BE2C (cell line): ENCODE results near the gene MMP25.
"Not testable (repeated sequence)": the region's sequence is repeated elsewhere in the genome, so short reads cannot be mapped to it uniquely, and the experiment has no call there.

Experiments used
- DNase-seq: peaks from one replicate; pipeline ENCODE4 v3.0.0-alpha.2; 2020
- H3K27me3 ChIP-seq: fragments of 250-450 bp; sonication (Bioruptor Pico); 2 replicates; pipeline ENCODE4 v1.5.1; 2020; ENCODE audit warnings: mild to moderate bottlenecking
- H3K36me3 ChIP-seq: fragments of 250-450 bp; sonication (Bioruptor Pico); 2 replicates; pipeline ENCODE4 v1.5.1; 2020; ENCODE audit warnings: mild to moderate bottlenecking
- H3K4me1 ChIP-seq: fragments of 250-450 bp; sonication (Bioruptor Pico); 2 replicates; pipeline ENCODE4 v1.5.1; 2020
- H3K4me3 ChIP-seq: 2 replicates; pipeline ENCODE4 v1.5.1; 2011; ENCODE audit warnings: low read depth, low read length
- H3K9me3 ChIP-seq: fragments of 250-450 bp; sonication (Bioruptor Pico); 2 replicates; pipeline ENCODE4 v1.5.1; 2020
- TF ChIP-seq, protein P1 (sequence below): IDR thresholded peaks from 2 replicates; pipeline ENCODE4 v1.5.1; 2012; ENCODE audit warnings: mild to moderate bottlenecking, low read depth, low read length

MMP25 gene

DNA sequence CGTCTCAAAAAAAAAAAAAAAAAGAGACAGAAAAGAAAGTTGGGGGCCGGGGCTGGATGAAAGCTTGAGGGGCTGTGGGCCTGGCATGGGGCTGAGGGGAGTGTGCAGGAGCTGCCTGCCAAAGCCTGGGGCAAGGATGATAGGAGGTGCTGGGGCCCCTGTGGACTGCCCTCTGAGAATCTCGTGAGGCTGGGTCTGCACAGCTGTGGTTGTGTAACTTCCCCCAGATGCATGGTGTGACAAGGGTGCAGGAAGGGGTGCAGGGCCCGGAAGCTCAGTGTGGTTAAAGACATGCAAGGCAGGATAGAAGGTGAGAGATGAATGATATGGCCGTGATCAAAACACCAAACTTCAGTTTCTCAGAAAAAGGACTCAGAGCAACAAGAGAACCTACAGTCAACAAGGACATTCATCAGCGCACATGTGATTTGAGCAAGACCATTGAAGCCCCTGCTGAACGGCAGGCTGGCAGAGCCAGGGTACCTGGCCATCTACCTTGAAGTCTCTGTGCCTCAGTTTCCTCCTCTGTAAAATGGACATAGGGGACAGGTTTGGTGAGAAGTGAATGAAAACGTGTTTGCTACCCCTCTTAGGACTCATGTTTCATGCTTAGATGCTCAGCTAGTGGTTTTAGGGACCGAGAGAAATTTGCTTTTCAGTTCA lies 28.6 kb downstream of the MMP25 start:
- Histone ChIP-seq H3K4me3 (no peak overlapping the region), H3K36me3 (no peaks in the 10 kb centered on the region), H3K4me1 (no peaks in the 10 kb centered on the region), H3K9me3 (no peaks in the 10 kb centered on the region), H3K27me3 (peaks cover 35% of the 10 kb centered on the region)
- DNase-seq, result no peak
- TF ChIP-seq, protein P1, sequence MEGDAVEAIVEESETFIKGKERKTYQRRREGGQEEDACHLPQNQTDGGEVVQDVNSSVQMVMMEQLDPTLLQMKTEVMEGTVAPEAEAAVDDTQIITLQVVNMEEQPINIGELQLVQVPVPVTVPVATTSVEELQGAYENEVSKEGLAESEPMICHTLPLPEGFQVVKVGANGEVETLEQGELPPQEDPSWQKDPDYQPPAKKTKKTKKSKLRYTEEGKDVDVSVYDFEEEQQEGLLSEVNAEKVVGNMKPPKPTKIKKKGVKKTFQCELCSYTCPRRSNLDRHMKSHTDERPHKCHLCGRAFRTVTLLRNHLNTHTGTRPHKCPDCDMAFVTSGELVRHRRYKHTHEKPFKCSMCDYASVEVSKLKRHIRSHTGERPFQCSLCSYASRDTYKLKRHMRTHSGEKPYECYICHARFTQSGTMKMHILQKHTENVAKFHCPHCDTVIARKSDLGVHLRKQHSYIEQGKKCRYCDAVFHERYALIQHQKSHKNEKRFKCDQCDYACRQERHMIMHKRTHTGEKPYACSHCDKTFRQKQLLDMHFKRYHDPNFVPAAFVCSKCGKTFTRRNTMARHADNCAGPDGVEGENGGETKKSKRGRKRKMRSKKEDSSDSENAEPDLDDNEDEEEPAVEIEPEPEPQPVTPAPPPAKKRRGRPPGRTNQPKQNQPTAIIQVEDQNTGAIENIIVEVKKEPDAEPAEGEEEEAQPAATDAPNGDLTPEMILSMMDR, result no peak

DNA sequence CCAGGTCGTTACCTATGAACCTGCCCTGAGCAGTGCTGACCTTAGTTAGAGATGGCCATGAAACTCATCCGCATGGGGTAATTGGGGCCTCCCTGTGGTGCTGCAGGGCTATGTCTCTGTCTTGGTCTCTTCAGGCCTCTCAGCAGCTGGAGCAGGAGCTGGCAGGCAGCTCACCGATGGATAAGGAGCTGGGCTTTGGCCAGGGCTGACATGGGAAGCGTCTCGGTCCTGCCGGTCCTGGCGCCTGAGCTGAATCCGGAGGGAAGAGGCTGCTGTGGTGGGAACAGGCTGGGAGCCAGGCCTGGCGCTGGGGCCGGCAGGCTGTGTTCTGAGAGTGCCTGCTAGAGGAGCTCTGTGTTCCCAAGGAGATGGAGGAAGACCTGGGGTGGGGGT lies 29.2 kb downstream of the MMP25 start:
- Histone ChIP-seq H3K4me3 (no peak overlapping the region), H3K36me3 (no peaks in the 10 kb centered on the region), H3K9me3 (no peaks in the 10 kb centered on the region), H3K27me3 (peaks cover 41% of the 10 kb centered on the region), H3K4me1 (no peaks in the 10 kb centered on the region)
- DNase-seq, result no peak
- TF ChIP-seq, protein P1, result no peak

DNA sequence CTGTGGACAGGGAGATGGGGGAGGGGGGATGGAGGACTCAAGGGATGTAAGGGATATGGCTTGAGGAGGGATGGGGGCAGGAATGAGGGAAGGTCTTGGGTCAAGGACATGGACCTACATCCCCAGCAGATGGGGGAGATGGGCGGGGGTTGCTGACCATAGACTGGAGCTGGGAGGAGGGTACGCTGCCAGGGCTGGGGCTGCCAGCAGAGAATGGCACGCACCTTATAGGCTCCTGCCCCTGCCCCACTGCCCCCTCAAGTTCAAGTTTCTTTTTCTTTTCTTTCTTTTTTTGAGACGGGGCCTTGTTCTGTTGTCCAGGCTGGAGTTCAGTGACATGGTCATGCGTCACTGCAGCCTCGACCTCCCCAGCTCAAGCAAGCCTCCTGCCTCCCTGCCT lies 29.6 kb downstream of the MMP25 start:
- not testable (repeated sequence) for H3K4me3 ChIP-seq, H3K36me3 ChIP-seq, H3K4me1 ChIP-seq, DNase-seq, H3K9me3 ChIP-seq
- peaks cover 45% of the 10 kb centered on the region for H3K27me3 ChIP-seq

DNA sequence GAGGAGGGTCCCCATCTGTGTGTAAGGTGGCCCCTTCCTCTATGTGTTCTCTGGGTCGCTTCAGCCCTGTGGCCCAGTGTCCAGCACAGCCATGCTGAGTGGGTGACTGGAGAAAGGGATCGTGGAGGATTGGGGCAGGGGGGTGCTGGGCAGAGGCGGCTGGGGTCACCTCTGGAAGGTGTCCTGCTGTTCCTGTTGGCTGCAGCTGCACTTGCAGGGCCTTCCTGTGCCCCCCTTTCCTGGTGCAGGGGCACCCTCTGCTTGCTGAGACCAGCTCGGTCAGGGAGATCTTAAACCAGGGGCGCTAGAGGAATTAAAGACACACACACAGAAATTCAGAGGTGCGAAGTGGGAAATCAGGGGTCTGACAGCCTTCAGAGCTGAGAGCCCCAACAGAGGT lies 30.2 kb downstream of the MMP25 start:
- no peak for DNase-seq
- H3K36me3 ChIP-seq, result no peaks in the 10 kb centered on the region
- TF ChIP-seq, protein P1, result no peak
- H3K4me1 ChIP-seq, result no peaks in the 10 kb centered on the region
- H3K4me3 ChIP-seq, result no peak overlapping the region
- peaks cover 50% of the 10 kb centered on the region for H3K27me3 ChIP-seq
- H3K9me3 ChIP-seq, result no peaks in the 10 kb centered on the region

DNA sequence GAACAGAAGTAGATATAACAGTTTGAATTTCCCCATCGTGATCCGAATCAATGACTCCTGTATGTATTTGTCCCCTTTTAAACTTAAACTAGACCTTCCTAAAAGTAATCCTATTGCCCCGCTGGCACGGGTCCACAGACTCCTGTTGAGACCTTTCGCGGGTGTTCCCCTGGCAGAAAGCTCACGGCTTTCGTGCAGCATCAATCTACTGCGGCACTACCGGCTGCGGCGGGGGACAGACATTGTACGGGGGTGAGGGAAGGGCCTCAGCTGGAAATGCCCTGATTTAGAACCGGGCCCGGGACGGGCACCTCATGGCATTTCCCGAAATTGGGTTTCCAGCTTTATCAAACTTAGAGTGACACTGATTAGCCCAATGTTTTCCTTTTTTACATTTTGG lies 33.7 kb downstream of the MMP25 start:
- TF ChIP-seq, protein P1, result no peak
- Histone ChIP-seq H3K4me3 (no peak overlapping the region), H3K36me3 (no peaks in the 10 kb centered on the region), H3K4me1 (no peaks in the 10 kb centered on the region), H3K9me3 (no peaks in the 10 kb centered on the region), H3K27me3 (peaks cover 49% of the 10 kb centered on the region)
- no peak for DNase-seq

DNA sequence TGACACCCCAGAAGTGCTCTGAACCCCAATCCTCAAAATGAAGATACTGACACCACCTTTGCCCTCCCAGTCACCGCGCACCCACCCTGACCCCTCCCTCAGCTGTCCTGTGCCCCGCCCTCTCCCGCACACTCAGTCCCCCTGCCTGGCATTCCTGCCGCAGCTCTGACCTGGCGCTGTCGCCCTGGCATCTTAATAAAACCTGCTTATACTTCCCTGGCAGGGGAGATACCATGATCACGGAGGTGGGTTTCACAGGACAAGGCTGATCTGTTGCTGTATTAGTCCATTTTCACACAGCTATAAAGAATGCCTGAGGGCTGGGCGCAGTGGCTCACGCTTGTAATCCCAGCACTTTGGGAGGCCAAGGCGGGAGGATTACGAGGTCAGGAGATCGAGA lies 35.6 kb downstream of the MMP25 start:
- DNase-seq, H3K4me3 ChIP-seq, H3K36me3 ChIP-seq, H3K9me3 ChIP-seq, H3K4me1 ChIP-seq: not testable (repeated sequence)
- H3K27me3 ChIP-seq, result peaks cover 38% of the 10 kb centered on the region

DNA sequence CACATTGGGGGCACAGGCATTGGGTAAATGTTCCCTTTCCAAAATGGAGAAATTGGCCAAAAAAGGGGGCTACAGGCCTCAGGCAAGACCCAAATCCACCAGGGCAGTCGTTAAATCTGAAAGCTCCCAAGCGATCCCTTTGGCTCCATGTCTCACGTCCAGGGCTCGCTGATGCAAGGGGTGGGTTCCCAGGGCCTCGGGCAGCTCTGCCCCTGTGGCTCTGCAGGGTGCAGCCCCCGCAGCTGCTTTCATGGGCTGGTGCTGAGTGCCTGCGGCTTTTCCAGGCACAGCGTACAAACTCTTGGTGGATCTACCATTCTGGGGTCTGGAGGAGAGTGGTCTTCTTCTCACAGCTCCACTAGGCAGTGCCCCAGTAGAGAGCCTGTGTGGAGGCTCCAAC lies 37.0 kb downstream of the MMP25 start:
- H3K4me1 ChIP-seq, H3K4me3 ChIP-seq, H3K9me3 ChIP-seq, H3K36me3 ChIP-seq, DNase-seq: not testable (repeated sequence)
- H3K27me3 ChIP-seq, result peaks cover 30% of the 10 kb centered on the region

DNA sequence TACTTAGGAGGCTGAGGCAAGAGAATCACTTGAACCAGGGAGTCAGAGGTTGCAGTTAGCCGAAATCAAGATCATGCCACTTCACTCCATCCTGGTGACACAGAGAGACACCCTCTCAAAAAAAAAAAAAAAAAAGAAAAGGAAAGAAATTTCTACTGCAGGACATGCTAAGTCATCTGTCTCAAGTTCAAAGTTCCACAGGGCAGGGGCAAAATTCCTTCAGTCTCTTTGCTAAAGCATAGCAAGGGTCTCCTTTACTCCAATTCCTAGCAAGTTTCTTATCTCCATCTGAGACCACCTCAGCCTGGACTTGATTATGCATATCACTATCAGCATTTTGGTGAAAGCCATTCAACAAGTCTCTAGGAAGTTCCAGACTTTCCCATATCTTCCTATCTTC lies 38.1 kb downstream of the MMP25 start:
- TF ChIP-seq, protein P1, result no peak
- Histone ChIP-seq H3K4me1 (no peaks in the 10 kb centered on the region), H3K9me3 (no peaks in the 10 kb centered on the region), H3K4me3 (no peak overlapping the region), H3K36me3 (no peaks in the 10 kb centered on the region), H3K27me3 (peaks cover 29% of the 10 kb centered on the region)
- no peak for DNase-seq
